ENCODE data around the gene DOCK4.

DNA sequence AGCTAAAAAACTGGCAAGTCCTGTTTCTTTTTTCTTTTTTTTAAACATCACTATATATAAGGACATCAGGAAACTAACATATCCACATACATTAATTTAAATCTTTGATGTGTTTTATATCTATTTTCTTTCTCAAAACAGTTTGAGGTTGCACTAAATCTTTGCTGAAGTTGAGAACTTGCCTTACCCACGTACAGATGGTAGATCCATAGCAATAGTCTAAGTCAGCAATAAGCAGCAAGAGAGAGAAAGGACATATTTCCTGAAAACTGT, 417.2 kb downstream of the DOCK4 start:
- TF ChIP-seq, protein P1, sequence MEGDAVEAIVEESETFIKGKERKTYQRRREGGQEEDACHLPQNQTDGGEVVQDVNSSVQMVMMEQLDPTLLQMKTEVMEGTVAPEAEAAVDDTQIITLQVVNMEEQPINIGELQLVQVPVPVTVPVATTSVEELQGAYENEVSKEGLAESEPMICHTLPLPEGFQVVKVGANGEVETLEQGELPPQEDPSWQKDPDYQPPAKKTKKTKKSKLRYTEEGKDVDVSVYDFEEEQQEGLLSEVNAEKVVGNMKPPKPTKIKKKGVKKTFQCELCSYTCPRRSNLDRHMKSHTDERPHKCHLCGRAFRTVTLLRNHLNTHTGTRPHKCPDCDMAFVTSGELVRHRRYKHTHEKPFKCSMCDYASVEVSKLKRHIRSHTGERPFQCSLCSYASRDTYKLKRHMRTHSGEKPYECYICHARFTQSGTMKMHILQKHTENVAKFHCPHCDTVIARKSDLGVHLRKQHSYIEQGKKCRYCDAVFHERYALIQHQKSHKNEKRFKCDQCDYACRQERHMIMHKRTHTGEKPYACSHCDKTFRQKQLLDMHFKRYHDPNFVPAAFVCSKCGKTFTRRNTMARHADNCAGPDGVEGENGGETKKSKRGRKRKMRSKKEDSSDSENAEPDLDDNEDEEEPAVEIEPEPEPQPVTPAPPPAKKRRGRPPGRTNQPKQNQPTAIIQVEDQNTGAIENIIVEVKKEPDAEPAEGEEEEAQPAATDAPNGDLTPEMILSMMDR (IDR thresholded peaks at IDR 0.05) = no peak
- TF ChIP-seq POLR2A (IDR thresholded peaks at IDR 0.05) = no peak

Data from testis (tissue), 2 donors.